Hepatocyte (in vitro differentiated cells): ENCODE results near the gene CIAO2B. TPM values are rescaled to one million over a fixed set of nuclear protein-coding genes. Genes with fewer than 3 reads are reported as not detected.
A peak's percentile ranks its signal among the peaks of the same experiment; 100 is the strongest.

Experiments used
- DNase-seq: peaks from one replicate; pipeline ENCODE4 v3.0.0-alpha.2; 2016; ENCODE audit warnings: low spot score
- H2AFZ ChIP-seq: fragments of 200-600 bp; sonication (generic); 2 replicates; pipeline ENCODE4 v1.6.0; 2016; ENCODE audit warnings: antibody characterized with exemption, mild to moderate bottlenecking
- H3K27ac ChIP-seq: fragments of 200-600 bp; sonication (generic); 2 replicates; pipeline ENCODE4 v1.5.1; 2016; ENCODE audit warnings: mild to moderate bottlenecking
- H3K27me3 ChIP-seq: fragments of 200-600 bp; sonication (generic); 2 replicates; pipeline ENCODE4 v1.6.1; 2016
- H3K36me3 ChIP-seq: fragments of 200-600 bp; sonication (generic); replicated peaks from 2 replicates; pipeline ENCODE4 v1.5.1; 2016; ENCODE audit warnings: low read depth; ENCODE audit not compliant: insufficient read depth
- H3K4me1 ChIP-seq: fragments of 200-600 bp; sonication (generic); 2 replicates; pipeline ENCODE4 v1.5.1; 2016; ENCODE audit warnings: mild to moderate bottlenecking, moderate library complexity; ENCODE audit not compliant: insufficient read depth
- H3K4me2 ChIP-seq: fragments of 200-600 bp; sonication (generic); 2 replicates; pipeline ENCODE4 v1.6.0; 2016
- H3K4me3 ChIP-seq: fragments of 200-600 bp; sonication (generic); 2 replicates; pipeline ENCODE4 v1.5.1; 2016; ENCODE audit warnings: mild to moderate bottlenecking
- H3K79me2 ChIP-seq: fragments of 200-600 bp; sonication (generic); 2 replicates; pipeline ENCODE4 v1.6.0; 2017; ENCODE audit warnings: mild to moderate bottlenecking
- H3K9me2 ChIP-seq: fragments of 200-600 bp; sonication (generic); replicated peaks from 2 replicates; pipeline ENCODE4 v1.6.0; 2017; ENCODE audit warnings: mild to moderate bottlenecking; ENCODE audit not compliant: insufficient read depth
- H3K9me3 ChIP-seq: fragments of 200-600 bp; sonication (generic); 2 replicates; pipeline ENCODE4 v1.5.1; 2016; ENCODE audit warnings: low read depth, mild to moderate bottlenecking
- H4K20me1 ChIP-seq: fragments of 200-600 bp; sonication (generic); 2 replicates; pipeline ENCODE4 v1.6.0; 2016; ENCODE audit warnings: mild to moderate bottlenecking; ENCODE audit not compliant: insufficient read depth, poor library complexity, severe bottlenecking
- EZH2 ChIP-seq: fragments of 200-600 bp; sonication (generic); IDR thresholded peaks from 2 replicates; pipeline ENCODE4 v1.6.1; 2016; ENCODE audit warnings: antibody characterized with exemption, mild to moderate bottlenecking, borderline replicate concordance
- EZH2phosphoT487 ChIP-seq: fragments of 200-600 bp; sonication (generic); IDR thresholded peaks from one replicate; pipeline ENCODE4 v1.6.1; 2018; ENCODE audit warnings: antibody characterized with exemption, mild to moderate bottlenecking, low read depth, moderate library complexity; ENCODE audit not compliant: unreplicated experiment, severe bottlenecking
- WGBS: methylation state at CpG from one replicate; pipeline ENCODE4 v1.1.6; 2016; ENCODE audit warnings: low lambda C conversion rate; ENCODE audit errors: missing lambda C conversion rate; 5-methylcytosine and 5-hydroxymethylcytosine counted together
- polyA plus RNA-seq: library from polyadenylated mRNA; unstranded; fragments of >200 nt; fragmentation: Nextera tagmentation; extraction: Ambion mirVana; gene quantifications from 2 replicates; pipeline ENCODE4 v1.2.1, GENCODE V29; 2016
- total RNA-seq: library from RNA; depleted of rRNA; stranded (reverse); fragments of >200 nt; gene quantifications from 2 replicates; pipeline ENCODE4 v1.2.3, GENCODE V29; 2014
- TF ChIP-seq, protein P1 (sequence below): fragments of 200-600 bp; sonication (generic); IDR thresholded peaks from 2 replicates; pipeline ENCODE4 v1.5.1; 2016; ENCODE audit warnings: antibody characterized with exemption, mild to moderate bottlenecking; ENCODE audit not compliant: poor library complexity

CIAO2B gene
- total and polyA plus RNA-seq, 2 experiments from 2014 or later, result 131 to 147 TPM

DNA sequence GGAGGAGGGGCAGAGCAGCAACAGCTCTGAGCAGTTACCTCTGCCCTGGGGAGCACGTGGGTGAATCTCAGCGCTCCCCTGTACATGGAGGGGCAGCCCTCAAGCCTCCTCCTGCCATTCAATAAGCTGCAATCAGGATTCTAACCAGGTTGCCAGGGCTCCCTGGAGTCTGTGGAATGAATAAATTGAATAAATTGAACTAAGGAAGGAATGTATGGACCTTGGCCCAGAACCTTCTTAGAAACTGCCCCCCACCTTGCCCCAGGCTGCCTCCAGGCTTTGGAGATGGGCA is 14.0 kb downstream of the CIAO2B start:
- no peak for DNase-seq
- H3K9me3 ChIP-seq, result no peaks in the 10 kb centered on the region
- no peak overlapping the region for H2AFZ ChIP-seq
- no peak overlapping the region for H3K4me2 ChIP-seq
- peaks cover 3% of the 10 kb centered on the region for H3K4me1 ChIP-seq
- no peak overlapping the region for H3K27ac ChIP-seq
- no peaks in the 10 kb centered on the region for H3K36me3 ChIP-seq
- H3K4me3 ChIP-seq, result no peak overlapping the region
- no peak for TF ChIP-seq EZH2
- TF ChIP-seq, protein P1, sequence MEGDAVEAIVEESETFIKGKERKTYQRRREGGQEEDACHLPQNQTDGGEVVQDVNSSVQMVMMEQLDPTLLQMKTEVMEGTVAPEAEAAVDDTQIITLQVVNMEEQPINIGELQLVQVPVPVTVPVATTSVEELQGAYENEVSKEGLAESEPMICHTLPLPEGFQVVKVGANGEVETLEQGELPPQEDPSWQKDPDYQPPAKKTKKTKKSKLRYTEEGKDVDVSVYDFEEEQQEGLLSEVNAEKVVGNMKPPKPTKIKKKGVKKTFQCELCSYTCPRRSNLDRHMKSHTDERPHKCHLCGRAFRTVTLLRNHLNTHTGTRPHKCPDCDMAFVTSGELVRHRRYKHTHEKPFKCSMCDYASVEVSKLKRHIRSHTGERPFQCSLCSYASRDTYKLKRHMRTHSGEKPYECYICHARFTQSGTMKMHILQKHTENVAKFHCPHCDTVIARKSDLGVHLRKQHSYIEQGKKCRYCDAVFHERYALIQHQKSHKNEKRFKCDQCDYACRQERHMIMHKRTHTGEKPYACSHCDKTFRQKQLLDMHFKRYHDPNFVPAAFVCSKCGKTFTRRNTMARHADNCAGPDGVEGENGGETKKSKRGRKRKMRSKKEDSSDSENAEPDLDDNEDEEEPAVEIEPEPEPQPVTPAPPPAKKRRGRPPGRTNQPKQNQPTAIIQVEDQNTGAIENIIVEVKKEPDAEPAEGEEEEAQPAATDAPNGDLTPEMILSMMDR, result no peak
- no peak for TF ChIP-seq EZH2phosphoT487
- no peaks in the 10 kb centered on the region for H4K20me1 ChIP-seq
- H3K27me3 ChIP-seq, result peaks cover 11% of the 10 kb centered on the region
- WGBS, result 73% methylated on average over 2 of the region's 2 CpGs
- no peaks in the 10 kb centered on the region for H3K9me2 ChIP-seq
- no peaks in the 10 kb centered on the region for H3K79me2 ChIP-seq

DNA sequence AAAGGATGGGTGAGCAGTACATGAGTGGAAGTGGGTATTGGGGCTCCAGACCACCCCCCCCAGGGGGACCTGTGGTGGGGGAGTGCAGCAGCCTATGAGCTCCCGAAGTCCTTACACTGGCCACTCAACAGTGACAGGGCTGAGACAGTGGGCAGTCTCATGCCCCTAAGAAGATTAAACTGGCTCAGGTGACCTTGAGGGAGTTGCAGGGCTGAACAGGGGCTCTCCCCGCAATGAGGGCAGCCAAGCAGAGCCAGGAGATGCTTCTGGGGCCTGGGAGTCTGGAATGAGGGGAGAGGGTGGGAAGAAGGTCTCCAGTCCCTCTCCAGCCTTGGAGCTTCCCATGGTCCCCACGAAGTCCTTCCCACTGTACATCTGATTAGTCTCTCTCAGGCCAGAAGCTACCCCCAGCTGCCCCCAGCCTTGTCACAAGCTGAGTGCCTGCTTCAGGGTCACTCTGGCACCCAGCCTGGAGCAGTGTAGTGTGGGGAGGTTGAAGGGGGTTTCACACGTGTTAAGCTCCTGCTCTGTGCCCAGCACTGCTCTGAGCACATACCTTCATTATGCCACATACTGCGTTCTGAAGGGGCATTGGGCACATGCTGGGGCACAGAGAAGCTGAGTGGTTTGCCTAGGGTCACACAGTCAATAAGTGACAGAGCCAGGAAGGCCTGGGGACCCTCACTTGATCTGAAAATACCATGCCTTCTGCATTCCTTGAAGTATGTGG is 14.5 kb downstream of the CIAO2B start:
- no peak for TF ChIP-seq EZH2phosphoT487
- TF ChIP-seq EZH2, result no peak
- TF ChIP-seq, protein P1, result no peak
- peaks cover 7% of the 10 kb centered on the region for H3K27me3 ChIP-seq
- H3K4me1 ChIP-seq, result no peaks in the 10 kb centered on the region
- no peak overlapping the region for H2AFZ ChIP-seq
- H3K9me3 ChIP-seq, result no peaks in the 10 kb centered on the region
- H3K27ac ChIP-seq, result no peak overlapping the region
- H3K4me2 ChIP-seq, result no peak overlapping the region
- no peak overlapping the region for H3K4me3 ChIP-seq
- 84% methylated on average over 5 of the region's 5 CpGs for WGBS
- no peak for DNase-seq
- H4K20me1 ChIP-seq, result no peaks in the 10 kb centered on the region
- no peaks in the 10 kb centered on the region for H3K36me3 ChIP-seq
- no peaks in the 10 kb centered on the region for H3K79me2 ChIP-seq
- H3K9me2 ChIP-seq, result no peaks in the 10 kb centered on the region

DNA sequence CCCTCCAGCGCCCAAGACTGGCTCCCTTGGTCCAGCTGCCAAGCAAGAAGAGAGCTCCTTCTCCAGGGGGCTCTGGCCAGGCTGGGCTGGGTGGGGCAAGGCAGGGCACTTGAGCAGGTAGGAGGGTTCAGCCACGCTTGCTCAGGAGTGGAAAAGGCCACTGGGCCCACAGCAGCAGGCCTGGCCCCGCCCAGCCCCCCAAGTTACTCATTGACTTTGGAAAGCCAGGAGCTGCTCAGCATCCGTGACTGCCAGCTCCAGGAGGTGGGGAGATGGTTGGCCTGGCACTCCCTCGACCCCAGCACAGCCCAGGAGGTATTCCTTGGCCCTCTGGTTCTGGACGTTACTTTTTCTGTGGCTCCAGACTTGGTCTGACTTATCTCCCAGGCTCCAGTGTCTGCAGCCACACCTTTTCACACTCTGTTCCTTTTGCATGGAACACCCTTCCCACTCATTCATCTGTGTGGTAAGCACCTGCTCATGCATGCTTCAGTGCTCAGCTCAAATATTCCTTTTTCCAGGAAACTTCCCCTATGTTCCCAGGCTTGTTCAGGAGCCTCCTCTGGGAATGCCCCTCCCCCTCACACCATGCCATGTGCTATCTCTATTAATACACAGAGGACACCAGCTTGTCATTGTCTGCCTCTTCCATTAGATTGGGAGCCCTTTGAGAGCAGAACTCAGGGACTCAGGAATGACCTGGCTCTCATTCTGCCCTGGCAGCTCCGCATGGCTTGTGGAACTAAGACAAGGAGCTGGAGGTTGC is 15.2 kb downstream of the CIAO2B start, which contains the start of gene CDH16:
TSS of gene CDH16 (minus strand) at position 83 of the 766 bp plus-strand sequence. CDS start 820 bp downstream, outside the sequence.
- Histone ChIP-seq H3K4me1 (no peaks in the 10 kb centered on the region), H3K36me3 (no peaks in the 10 kb centered on the region), H4K20me1 (no peaks in the 10 kb centered on the region), H3K79me2 (no peaks in the 10 kb centered on the region), H3K27ac (no peak within 1 kb of the TSS), H2AFZ (no peak within 1 kb of the TSS), H3K9me3 (no peaks in the 10 kb centered on the region), H3K4me3 (no peak within 1 kb of the TSS), H3K9me2 (no peaks in the 10 kb centered on the region), H3K4me2 (no peak within 1 kb of the TSS), H3K27me3 (peaks cover 2% of the 10 kb centered on the region)
- DNase-seq, result peak; percentile 53
- TF ChIP-seq EZH2phosphoT487 (no peak), EZH2 (no peak)
- TF ChIP-seq, protein P1, result no peak
- 76% methylated on average over 7 of the region's 7 CpGs for WGBS
